GF-D8 (cell line): Measurements from ENCODE around the gene APBA2.

Source experiments
- DNase-seq: peaks from one replicate; lab custom pipeline; 2025; lab: John Stamatoyannopoulos, UW

APBA2 gene

DNA sequence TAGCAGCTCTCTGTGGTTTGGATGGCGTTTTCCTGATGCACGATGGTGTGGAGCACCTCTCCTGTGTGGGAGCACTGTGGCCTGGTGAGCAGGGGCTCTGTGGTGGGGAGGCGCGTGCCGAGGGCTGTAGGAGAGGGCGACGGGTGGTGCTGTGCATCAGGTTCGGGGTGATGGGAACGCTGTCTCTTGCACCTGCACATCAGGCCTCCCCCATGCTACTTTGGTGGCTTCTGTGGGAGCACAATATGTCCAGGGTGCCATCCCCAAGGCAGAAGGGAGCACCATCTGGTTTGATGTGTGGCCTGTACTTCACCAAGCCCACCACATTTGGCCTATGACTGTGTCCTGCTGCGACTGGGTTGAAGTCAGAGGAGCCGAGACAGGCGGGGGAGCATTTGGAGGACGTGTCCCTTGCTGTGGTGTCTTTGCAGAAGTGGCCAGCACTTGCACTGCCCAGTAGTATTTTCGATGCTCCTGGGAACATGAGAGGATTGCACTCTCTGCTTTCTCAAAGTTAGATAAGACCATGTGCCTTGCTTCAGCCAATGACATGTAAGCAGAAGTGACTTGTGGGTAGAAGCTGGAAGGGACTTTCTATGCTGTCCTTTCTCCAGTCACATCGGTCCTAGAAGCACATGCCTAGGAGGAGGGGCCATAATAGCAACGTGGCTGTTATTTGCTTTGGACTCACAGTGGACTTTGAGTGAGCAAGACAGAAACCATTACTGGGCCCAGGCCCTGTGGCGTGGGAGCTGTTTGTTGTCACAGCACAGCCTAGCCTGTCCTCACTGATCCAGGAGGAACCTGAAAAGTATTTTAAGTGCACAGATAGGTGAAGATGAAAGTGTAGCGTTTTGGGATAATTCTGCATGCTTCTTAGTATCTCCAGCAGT is 72.1 kb downstream of the APBA2 start:
- no peak for DNase-seq

- no peak for DNase-seq
Measured at GRCh38 chr15:28959326-28959725, 73.6 kb downstream of the APBA2 start.

DNA sequence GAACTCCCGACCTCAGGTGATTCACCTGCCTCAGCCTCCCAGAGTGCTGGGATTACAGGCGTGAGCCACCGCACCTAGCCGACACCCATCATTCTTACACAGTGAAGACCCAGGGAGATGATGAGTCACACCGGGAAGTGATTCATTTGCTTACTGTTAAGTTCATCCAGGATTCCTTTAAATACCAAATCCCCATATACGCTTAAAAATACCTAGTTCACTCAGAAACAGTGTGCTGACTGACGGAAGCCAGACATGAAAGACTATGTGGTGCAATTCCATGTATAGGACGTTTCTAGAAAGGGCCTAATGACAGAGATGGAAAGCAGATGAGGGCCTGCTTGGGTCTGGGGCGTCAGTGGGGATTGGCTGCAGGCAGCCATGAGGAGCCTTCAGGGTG is 75.2 kb downstream of the APBA2 start:
- no peak for DNase-seq

- DNase-seq: no peak
Measured at GRCh38 chr15:28961391-28961790, 75.6 kb downstream of the APBA2 start.

- no peak for DNase-seq
Measured at GRCh38 chr15:28962851-28963710, 77.3 kb downstream of the APBA2 start.

GRCh38 chr15:28963711-28964081 is 77.9 kb downstream of the APBA2 start:
- no peak for DNase-seq

- no peak for DNase-seq
Measured at GRCh38 chr15:28964098-28964497, 78.3 kb downstream of the APBA2 start.

DNA sequence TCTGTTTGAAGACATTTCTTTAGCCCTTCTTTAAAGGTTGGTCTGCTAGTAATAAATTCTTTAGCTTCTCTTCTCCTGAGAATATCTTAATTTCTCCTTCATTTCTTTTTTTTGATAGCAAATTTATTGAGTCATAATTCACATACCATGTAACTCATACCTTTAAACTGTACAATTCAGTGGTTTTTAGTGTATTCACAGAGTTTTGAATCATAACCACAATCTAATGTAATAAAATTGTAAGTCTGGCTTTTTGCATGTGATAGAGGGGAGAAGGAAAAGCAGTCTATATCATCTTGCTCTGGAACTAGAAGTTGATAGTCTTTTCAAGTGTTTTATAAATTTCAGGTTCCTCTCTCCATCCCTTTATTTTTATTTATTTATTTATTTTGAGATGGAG is 81.3 kb downstream of the APBA2 start:
- no peak for DNase-seq

DNA sequence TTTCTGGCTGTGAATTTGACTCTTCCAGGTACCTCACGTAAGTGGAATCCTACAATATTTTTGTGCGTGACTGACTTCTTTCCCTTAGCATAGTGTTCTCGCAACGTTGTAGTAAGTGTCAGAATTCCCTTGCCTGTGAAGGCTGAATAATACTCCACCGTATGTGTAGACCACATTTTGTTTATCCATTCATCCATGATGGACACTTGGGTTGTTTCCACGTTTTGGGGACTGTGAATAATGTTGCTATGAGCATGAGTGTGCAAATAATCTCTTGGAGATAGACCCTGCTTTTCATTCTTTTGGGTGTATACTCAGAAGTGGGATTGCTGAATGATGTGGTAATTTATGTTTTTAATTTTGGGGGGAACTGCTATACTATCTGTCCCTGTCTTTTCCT is 82.2 kb downstream of the APBA2 start:
- no peak for DNase-seq

GRCh38 chr15:28969511-28970085 is 83.8 kb downstream of the APBA2 start:
- no peak for DNase-seq

DNA sequence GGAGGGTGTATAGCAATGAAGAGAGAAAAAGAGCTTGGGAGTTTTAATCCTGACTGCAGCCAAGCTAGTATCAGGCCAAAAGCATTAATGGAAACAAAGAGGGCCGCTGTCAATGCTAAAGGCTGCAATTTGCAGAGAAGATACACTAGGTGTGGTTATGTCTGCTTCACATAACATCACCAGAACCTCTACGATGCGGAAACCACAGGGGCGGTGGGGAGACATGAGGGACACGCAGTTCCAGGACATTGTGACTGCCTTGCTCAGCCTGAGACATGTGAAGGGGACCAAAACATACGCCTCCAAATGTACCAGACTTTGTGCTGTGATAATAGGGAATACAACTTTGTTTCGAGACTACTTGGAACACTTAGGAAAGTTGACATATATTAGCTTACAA is 88.4 kb downstream of the APBA2 start:
- no peak for DNase-seq

DNA sequence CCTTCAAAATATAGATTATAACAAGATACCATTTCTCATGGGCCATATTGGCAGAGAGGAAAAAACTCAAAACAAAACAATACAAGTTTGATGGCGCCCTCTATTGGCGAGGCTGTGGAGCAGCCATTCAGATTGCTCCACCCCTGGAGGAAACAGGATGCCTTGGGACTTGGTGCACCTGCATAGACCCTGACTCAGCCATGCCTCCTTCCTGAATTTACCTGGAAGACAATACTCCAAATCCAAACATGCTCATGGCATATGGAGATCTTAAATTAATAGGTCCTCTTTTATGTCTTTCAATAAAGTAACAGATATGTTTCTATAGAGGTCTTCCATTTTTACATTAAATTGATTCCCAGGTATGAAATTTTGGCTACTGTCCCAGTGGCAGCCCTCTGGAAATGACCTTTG is 90.0 kb downstream of the APBA2 start:
- no peak for DNase-seq

DNA sequence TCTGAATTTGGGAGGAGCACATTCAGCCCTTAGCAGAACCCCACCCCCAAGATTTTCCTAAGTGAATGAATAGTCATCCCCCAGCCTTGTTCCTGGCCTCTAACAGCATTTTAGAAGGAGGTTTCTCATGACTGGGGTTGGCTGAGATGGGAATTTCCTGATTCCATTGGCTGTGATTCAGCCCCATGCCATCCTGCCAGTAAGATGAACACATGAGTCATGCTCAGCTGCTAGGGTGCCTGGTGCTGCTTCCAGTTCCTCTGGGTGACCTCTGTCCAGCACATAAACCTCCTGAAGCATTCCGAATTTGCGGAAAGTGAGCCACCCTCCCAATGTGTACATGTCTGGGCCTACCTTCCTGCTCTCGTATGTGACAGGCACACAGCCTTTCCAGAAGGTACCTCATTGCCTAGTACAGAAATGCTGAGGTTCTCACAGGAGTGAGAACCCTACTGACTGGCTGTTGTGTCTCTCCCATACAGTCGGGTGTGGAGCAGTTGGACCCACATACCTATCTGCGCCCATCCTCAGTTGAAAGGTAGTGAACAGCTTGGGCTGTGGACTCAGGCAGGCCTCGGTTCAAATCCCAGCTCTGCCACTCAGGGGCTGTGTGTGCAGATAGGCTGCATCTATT is 91.7 kb downstream of the APBA2 start:
- no peak for DNase-seq

GRCh38 chr15:28978011-28978378 is 92.2 kb downstream of the APBA2 start:
- DNase-seq: no peak

DNA sequence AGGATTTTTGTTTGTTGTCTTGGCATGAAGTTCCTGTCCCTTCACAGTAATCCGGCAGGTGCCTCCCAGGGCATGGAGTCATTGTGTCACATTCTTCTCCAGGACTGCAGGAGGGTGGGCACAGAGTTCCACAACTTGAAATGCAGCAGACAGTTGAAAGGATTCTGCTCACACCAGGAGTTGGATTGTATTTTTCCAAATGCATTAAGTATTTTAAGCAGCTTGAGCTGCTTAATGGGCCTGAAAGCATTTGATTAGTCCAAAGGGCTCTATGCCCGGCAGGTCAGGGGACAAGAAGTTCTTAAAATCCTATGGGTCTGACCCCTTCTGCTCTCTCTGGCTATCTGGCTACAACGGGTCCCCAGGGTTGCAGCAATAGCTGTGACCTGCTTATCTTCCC is 92.9 kb downstream of the APBA2 start:
- no peak for DNase-seq

DNA sequence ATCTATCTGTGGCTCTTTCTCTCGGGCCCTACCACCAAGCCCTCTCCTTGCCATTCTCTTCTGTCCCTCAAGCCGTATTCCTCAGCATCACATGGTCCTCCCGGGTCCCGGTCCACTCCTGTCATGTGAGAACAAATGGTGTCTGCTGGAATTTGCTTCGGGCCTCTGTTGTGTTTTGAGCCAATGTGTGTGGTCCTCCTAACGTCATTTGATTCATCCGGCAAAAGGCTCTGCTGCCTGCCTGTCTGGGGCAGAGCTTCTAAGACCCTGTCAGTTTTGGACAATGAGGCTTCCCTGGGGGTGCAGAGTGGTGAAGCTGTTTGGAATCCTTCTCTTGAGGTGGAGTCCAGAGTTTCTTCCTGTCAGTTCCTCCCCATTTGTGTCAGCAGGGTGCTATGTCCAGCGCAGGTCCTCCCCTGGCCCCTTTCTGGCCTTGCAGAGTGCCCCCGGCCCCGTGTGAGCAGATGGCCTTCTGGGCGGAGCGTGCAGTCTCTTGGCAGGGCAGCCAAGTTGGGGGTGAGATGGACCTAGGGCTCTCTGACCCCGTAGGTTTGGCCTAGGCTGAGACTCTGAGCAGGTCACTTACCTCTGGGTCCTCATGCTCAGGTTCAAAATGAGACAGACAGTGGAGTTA is 93.6 kb downstream of the APBA2 start:
- DNase-seq: no peak

DNA sequence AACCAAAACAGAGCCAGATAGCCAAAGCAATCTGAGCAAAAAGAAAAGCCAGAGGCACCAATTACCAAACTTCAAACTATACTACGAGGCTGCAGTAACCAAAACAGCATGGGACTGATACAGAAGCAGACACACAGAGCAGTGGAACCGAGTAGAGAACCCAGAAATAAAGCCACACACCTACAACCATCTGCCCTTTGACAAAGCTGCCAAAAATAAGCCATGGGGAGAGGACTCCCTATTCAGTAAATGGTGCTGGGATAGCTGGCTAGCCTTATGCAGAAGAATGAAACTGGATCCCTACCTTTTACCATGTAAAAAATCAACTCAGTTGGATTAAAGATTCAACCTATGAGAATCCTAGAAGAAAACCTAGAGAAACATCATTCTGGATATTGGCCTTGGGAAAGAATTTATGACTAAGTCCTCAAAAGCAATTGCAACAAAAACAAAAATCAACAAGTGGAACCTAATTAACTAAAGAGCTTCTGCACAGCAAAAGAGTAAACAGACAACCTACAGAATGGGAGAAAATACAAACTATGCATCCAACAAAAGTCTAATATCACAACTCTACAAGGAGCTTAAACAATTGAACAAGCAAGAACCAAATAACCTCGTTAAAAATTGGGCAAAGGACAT is 95.1 kb downstream of the APBA2 start:
- DNase-seq: no peak

DNA sequence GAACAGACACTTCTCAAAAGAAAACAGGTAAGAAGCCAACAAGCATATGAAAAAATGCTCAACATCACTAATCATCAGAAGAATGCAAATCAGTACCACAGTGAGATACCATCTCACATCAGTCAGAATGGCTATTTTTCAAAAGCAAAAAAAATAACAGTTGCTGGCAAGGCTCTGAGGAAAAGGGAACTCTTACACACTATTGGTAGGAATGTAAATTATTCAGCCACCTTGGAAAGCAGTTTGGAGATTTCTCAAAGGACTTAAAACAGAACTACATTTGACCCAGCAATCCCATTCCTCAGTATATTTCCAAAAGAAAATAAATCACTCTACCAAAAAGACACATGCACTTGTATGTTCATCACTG is 95.6 kb downstream of the APBA2 start:
- no peak for DNase-seq

GRCh38 chr15:28981921-28982320 is 96.1 kb downstream of the APBA2 start:
- DNase-seq: no peak

DNA sequence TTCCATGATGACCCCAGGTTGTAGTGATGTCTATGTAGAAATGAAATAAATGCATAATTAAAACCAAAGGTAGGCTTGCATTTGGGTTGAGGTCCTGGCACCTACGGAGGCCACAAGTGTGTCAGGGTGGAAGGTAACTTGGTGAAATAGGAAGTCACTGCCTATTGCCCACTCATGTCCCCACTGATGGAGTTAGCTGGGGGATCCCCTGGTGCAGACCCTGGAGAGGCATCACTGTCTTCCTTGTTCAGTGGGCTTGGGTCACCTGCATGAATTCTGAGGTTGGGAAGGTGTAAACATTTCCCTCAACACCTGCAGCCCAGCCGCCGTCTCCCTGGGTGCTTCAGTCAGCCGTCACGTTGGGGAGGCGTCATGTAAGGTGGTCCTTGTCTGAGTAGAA is 97.1 kb downstream of the APBA2 start:
- DNase-seq: no peak
